ENCODE results near the gene IRF7. TPM values are rescaled to one million over a fixed set of nuclear protein-coding genes. Genes with fewer than 3 reads are reported as not detected.

IRF7 gene
- total and polyA plus RNA-seq, 2 donors (not counting 3 experiments of a cell fraction or from before 2014, with no cell fraction given), result 12.6 to 14.7 TPM

DNA sequence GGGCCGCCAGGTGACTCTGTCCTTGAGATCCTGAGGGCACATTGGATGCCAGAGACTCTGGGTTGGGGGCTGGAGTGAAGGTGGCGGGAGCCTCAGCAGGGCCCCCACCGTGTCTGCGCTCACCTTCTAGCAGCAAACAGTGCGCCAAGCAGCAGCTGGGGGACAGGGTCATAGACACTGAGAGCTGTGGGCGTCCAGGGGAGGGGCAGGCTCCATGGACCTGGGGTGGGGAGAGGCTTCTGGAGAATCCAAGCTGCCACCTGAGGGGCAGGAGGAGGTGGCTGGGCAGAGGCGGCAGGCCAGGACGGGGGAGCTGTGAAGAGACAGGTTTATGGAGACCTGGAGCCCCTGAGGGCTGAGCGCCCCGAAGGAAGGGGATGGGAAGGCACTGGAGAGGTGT, 31.5 kb downstream of the IRF7 start:
- no peak overlapping the region for H3K4me3 ChIP-seq (replicated peaks in 1 of 3; ENCODE audit: insufficient read depth in 1 of 3, low read depth in 1 of 3, low read length in 3 of 3)
- peaks cover 38% of the 10 kb centered on the region for H3K79me2 ChIP-seq (ENCODE audit: control insufficient read depth, insufficient read depth, low read length)
- H3K4me2 ChIP-seq (ENCODE audit: insufficient read depth, low read length), result no peak overlapping the region
- TF ChIP-seq EZH2 (IDR thresholded peaks at IDR 0.05; ENCODE audit: borderline replicate concordance, low read depth, low read length, severe bottlenecking) (no peak), JUN (IDR thresholded peaks at IDR 0.05; ENCODE audit: borderline replicate concordance, insufficient read depth, insufficient read length, low read depth) (no peak), POLR2AphosphoS5 (IDR thresholded peaks at IDR 0.05; ENCODE audit: insufficient read depth, low read depth, low read length) (no peak), MYC (IDR thresholded peaks at IDR 0.05; ENCODE audit: low read depth, low read length) (no peak), CTCF (IDR thresholded peaks at IDR 0.05; ENCODE audit: extremely low read depth in 1 of 2, insufficient read depth in 1 of 2, low read depth in 1 of 2, low read length in 2 of 2) (no peak), POLR2A (IDR thresholded peaks at IDR 0.05; ENCODE audit: low read depth, low read length) (no peak), GATA2 (IDR thresholded peaks at IDR 0.05; ENCODE audit: insufficient read depth, insufficient read length, low read depth, low read length) (no peak), FOS (IDR thresholded peaks at IDR 0.05; ENCODE audit: borderline replicate concordance, insufficient read depth, low read length) (no peak)
- TF ChIP-seq, protein P1, sequence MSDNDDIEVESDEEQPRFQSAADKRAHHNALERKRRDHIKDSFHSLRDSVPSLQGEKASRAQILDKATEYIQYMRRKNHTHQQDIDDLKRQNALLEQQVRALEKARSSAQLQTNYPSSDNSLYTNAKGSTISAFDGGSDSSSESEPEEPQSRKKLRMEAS (IDR thresholded peaks at IDR 0.05; ENCODE audit: insufficient read depth, insufficient read length), result no peak
- DNase-seq (ENCODE audit: low read depth, low spot score) (no peak), FAIRE-seq (no peak)
- POLR2A ChIA-PET, result no interaction called here
- no peaks in the 10 kb centered on the region for H4K20me1 ChIP-seq (replicated peaks; ENCODE audit: control insufficient read depth, extremely low read depth, insufficient read depth, low read length)
- BruUV-seq (replicated peaks), result no TSS peak
- CTCF ChIA-PET, result no interaction called here
- no peak overlapping the region for H3K9ac ChIP-seq (replicated peaks; ENCODE audit: extremely low read depth, insufficient read depth, low read length)
- no peaks in the 10 kb centered on the region for H3K9me3 ChIP-seq (replicated peaks; ENCODE audit: control insufficient read depth, insufficient read depth, low read length)
- H3K27ac ChIP-seq (ENCODE audit: insufficient read depth, low read depth, low read length), result no peak overlapping the region
- H3K9me1 ChIP-seq (replicated peaks; ENCODE audit: control insufficient read depth, extremely low read depth, insufficient read depth, low read length), result no peaks in the 10 kb centered on the region
- H2AFZ ChIP-seq (ENCODE audit: low read depth, low read length), result no peak overlapping the region
- H3K36me3 ChIP-seq (ENCODE audit: control insufficient read depth in 2 of 2, extremely low read depth in 1 of 2, insufficient read depth in 2 of 2, low read length in 2 of 2), result peaks cover 3 to 28% of the 10 kb centered on the region in 2 experiments
- no peaks in the 10 kb centered on the region for H3K27me3 ChIP-seq (ENCODE audit: control insufficient read depth in 2 of 2, insufficient read depth in 2 of 2, low read length in 2 of 2)
- H3K4me1 ChIP-seq (ENCODE audit: control insufficient read depth, extremely low read depth, insufficient read depth, low read length), result peaks cover 11% of the 10 kb centered on the region
- intact Hi-C loops (cut with micrococcal nuclease), result no loop called here
- dilution Hi-C loops (cut with MboI; ENCODE audit: extremely low pct_ligation_motif_present, low sequenced_read_pairs), result no loop called here
